HG03039 (cell line): ENCODE measurements around the gene MRPS5.
"Not testable (repeated sequence)": the region's sequence is repeated elsewhere in the genome, so short reads cannot be mapped to it uniquely, and the experiment has no call there.

ENCODE experiments used
- ATAC-seq: cut with Tn5 transposase; IDR thresholded peaks from one replicate; pipeline ENCODE4 v1.9.1; 2021; ENCODE audit warnings: mild to moderate bottlenecking, moderate library complexity; ENCODE audit not compliant: unreplicated experiment

MRPS5 gene

GRCh38 chr2:95121407-95122196 is at the start of gene MRPS5:
TSS of gene MRPS5 (minus strand) at chr2:95121808. CDS start at chr2:95121791, 17 bp downstream.
- peak; percentile 88 for ATAC-seq

- no peak for ATAC-seq
Observed at GRCh38 chr2:95166065-95166763, 44.6 kb upstream of the MRPS5 start.

GRCh38 chr2:95165371-95166064 is 43.9 kb upstream of the MRPS5 start, which contains the start of gene ZNF2:
TSS of gene ZNF2 (plus strand) at chr2:95165809. CDS start at chr2:95176227, 10,418 bp downstream.
- peak; percentile 93 for ATAC-seq

GRCh38 chr2:95165030-95165370 is 43.4 kb upstream of the MRPS5 start:
- no peak for ATAC-seq

GRCh38 chr2:95159690-95160449 is 38.3 kb upstream of the MRPS5 start, which contains the start of gene ZNF514:
TSS of gene ZNF514 (minus strand) at chr2:95159848. CDS start at chr2:95153253, 6,595 bp downstream.
- peak; percentile 90 for ATAC-seq

GRCh38 chr2:95158891-95159619 is 37.4 kb upstream of the MRPS5 start:
- ATAC-seq = peak; percentile 38

- ATAC-seq = no peak
Observed at GRCh38 chr2:95158441-95158840, 36.8 kb upstream of the MRPS5 start.

GRCh38 chr2:95149397-95149984 is 27.9 kb upstream of the MRPS5 start:
- no peak for ATAC-seq

- ATAC-seq = no peak
Observed at GRCh38 chr2:95143838-95144237, 22.2 kb upstream of the MRPS5 start.

GRCh38 chr2:95138702-95139101 is 17.1 kb upstream of the MRPS5 start:
- no peak for ATAC-seq

- ATAC-seq = peak; percentile 10
Observed at GRCh38 chr2:95122197-95122551, 566 bp upstream of the MRPS5 start.

- ATAC-seq = peak; percentile 7
Observed at GRCh38 chr2:95121093-95121406, 558 bp downstream of the MRPS5 start.

- ATAC-seq = peak; percentile 95
Observed at GRCh38 chr2:95115418-95115817, 6.2 kb downstream of the MRPS5 start.

GRCh38 chr2:95113464-95113863 is 8.1 kb downstream of the MRPS5 start:
- no peak for ATAC-seq

GRCh38 chr2:95110395-95110794 is 11.2 kb downstream of the MRPS5 start:
- ATAC-seq = no peak

- ATAC-seq = no peak
Observed at GRCh38 chr2:95109260-95109659, 12.3 kb downstream of the MRPS5 start.

- no peak for ATAC-seq
Observed at GRCh38 chr2:95106081-95106480, 15.5 kb downstream of the MRPS5 start.

GRCh38 chr2:95104606-95105005 is 17.0 kb downstream of the MRPS5 start:
- no peak for ATAC-seq

GRCh38 chr2:95099910-95100309 is 21.7 kb downstream of the MRPS5 start:
- no peak for ATAC-seq

- ATAC-seq = not testable (repeated sequence)
Observed at GRCh38 chr2:95098273-95098672, 23.3 kb downstream of the MRPS5 start.
